Daoy (cell line): ENCODE measurements around the gene NDUFB11. TPM values are rescaled to one million over a fixed set of nuclear protein-coding genes. Genes with fewer than 3 reads are reported as not detected.
"Not testable (repeated sequence)": the region's sequence is repeated elsewhere in the genome, so short reads cannot be mapped to it uniquely, and the experiment has no call there.

ENCODE experiments used
- DNase-seq: peaks from one replicate; pipeline ENCODE4 v3.0.0-alpha.2; 2015; ENCODE audit warnings: low read depth
- total RNA-seq: library from RNA; depleted of rRNA; stranded (reverse); fragments of >200 nt; shearing (Covaris generic); gene quantifications from 2 replicates; pipeline ENCODE4 v1.2.3, GENCODE V29; 2014

Gene NDUFB11
- total RNA-seq, 1 experiment from 2014 or later = 91.7 TPM

DNA sequence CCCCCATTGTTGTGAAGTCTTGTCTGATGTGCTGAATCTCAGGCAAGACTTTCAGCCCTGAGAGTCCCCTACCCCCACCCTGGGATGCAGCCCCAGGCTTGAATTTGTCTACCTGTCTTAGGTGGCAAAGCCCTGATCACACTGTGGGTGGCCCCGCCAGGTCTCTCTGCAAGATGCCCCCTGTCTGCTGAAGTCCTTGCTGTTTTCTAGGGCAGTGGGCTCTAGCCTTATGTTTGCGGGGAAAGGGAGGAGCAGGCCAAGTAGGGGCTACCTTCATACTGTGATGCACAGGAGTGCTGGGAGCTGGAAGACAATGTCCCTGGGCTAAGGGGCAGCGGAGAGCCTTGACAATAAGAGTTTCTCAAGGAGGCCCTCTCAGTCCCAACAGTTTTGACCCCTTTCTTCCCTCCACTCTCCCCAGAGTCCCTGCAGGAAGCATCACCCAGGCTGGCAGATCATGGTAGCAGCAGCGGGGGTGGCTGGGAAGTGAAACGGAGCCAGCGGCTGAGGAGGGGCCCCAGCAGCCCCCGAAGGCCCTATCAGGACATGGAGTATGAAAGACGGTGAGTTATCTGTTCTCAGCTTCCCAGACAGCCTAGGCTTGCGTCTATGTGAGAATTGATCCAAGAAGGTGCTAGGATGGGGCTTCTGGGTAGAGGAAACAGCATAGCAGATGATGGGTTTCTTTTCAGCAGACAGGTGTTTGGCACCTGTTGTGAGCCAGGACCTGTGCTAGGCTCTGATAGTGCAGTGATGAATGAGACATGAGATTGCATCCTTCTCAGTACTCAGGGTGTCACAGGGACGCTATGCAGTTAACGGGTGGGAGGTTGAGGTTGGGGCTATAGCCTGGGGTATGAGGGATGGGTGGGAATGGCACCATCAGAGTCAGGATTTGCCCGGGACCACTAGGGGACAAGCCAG is 2.7 kb upstream of the NDUFB11 start:
- no peak for DNase-seq

DNA sequence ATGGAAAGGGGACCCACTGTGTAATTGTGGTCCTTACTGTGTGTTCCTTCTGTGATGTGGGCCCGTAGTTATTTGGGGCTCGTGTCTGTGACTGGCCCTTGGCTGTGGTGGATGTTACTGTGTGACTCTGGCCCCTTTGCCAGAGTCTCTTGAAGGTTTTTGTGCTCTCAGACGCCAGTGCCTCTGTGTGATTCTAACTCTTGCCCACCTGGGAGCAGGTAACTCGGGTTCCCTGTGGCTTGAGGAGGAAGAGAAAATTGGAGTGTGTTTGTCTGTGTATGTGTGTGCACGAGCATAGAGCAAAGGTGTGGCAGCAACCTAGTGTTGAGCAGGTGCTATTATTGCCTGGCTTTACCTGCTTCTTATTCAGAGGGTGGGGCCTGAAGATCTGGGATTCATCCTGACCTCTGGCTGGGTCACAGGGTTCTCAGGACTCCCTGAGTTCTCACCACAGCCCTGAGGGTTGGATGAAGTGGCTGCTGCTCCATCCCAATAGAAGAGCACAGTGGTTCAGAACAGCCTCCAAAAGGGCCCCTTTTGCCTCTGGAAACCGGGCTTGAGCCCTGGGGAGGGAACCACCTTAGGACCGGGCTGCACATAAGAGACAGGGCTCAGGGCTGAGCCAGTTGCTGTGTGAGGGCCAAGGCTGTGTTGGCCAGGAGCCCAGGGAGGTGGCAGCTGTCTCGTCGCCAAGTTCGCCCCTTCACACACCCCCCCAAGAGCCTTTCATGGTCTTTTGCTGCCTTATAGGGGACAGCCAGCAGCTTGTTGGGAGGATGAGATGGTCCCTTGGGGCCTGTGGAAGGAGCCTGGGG is 1.8 kb upstream of the NDUFB11 start:
- no peak for DNase-seq

DNA sequence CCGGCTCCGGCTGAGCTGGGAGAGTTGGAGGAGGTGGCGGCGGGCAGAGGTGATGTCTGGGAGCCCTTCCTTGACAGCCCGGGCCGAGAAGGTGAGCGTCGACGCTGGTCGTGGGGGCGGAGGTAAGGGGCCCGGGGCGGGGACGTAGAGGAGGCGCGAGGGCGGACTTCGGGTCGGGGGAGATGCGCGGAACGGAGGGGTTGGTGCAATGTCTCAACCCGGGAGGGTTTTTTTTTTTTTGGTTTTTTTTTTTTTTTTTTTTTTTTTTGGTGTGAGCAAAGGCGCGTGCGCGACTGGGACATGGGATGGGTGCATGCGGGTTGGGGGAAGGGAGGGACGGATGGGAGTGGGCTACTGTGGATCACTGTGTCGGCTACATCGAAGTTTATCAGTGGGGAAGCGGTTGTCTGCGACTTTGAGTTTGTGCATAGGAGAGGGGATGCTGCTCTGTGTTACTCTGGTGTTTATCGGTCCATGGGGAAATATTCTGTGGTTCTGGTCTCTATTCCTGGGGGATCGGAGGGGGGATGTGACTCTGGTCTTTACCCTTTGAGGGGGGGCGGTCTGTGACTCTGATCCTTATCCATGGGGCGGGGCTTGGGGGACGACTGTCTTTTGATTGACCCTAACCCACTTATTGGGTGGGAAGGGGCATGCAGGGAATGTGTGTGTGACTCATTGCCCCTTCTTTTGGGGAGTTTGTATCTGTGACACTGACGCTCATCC is 1.1 kb upstream of the NDUFB11 start:
- no peak for DNase-seq

DNA sequence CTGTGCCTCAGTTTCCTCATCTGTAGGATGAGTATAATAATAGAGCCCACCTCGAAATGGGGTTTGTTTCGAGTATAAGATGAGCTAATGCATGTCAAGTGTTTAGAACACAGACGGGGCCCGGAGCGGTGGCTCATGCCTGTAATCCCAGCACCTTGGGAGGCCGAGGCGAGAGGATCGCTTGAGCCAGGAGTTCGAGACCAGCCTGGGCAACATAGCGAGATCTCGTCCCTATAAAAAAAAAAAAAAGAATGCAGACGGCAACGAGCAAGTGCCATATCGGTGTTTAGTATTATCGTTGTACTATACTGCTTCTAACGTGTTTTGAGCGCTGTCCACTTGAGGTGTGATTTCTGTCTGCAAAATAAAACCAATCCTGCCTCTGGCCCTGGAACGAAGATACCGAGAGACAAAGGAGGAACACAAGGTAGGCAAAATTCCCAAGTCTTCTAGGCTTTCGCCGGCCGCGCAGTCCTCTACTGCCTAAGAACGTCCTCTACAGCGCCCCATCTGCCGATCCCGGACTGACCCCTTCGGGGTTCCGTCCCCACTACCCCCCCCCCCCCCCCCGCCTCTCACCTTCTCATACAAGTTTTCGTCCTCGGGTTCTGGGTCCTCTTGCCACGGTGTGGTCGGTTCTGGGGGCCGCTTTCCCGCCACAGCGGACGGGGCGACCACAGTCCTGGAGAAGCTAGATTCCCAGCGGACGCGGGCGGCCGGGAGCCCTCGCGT is 442 bp downstream of the NDUFB11 start:
- no peak for DNase-seq

DNA sequence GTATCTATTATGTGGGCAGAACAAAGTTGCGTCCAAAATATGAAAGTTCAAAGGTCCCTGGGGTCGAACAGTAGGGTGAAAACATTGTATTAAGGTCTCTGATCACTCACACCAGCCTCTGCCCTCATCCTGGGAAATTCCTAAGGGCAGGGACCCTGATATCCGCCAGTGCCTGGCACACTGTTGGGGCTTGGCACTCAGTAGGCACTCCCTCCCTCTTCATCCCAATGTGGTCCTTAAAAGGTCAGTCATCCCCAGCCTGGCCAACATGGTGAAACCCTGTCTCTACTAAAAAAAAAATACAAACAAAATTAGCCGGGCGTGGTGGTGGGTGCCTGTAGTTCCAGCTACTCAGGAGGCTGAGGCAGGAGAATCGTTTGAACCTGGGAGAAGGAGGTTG is 6.3 kb downstream of the NDUFB11 start:
- DNase-seq = no peak

DNA sequence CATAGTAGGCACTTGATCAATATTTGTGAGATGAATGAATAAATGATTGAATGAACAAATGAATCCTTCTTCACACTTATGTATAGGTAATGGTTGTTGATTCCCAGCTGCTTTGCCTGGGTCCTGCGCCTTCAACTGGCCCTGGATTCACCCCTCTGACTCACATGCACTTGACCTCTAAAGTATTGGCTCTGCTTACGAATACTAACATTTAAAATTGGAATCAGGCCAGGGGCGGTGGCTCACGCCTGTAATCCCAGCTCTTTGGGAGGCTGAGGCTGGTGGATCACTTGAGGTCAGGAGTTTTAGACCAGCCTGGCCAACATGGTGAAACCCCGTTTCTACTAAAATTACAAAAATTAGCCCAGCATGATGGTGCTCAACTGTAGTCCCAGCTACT is 8.9 kb downstream of the NDUFB11 start:
- DNase-seq = peak; percentile 29

DNA sequence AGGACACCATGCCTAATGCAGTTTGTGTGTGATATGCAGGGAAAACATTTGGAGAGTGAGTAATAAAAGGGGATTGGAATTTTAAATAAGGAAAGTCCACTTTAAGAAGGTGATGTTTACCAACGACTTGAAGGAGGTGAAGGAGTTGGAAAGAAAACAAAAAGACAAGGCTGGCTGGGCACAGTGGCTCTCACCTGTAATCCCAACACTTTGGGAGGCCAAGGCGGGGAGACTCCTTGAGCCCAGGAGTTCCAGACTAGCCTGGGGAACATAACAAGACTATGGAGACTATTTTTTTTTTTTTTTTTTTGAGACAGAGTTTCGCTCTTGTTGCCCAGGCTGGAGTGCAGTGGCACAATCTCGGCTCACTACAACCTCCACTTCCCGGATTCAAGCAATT is 11.0 kb downstream of the NDUFB11 start:
- DNase-seq = no peak

DNA sequence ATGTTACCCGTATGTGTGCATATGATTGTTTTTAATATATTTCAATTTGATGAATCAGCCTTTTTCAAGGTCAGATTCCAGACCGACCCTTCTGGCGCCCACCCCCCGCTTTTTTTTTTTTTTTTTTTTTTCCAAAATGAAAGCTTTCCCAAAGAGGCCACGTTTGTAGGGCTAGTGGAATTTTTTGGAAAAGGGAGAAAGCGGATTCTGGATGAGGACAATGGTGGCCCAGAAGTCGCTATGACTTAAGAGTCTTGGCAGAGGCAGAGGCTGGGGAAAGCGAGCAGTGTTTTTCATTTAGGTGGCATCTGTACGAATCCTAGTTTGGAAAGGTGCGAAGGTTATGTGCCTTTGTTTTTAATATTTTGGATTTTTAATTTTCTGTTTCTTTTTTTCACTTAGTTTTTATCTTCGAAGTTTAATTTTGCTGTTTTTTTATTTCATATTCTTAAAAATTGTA is 14.6 kb downstream of the NDUFB11 start:
- DNase-seq = no peak

DNA sequence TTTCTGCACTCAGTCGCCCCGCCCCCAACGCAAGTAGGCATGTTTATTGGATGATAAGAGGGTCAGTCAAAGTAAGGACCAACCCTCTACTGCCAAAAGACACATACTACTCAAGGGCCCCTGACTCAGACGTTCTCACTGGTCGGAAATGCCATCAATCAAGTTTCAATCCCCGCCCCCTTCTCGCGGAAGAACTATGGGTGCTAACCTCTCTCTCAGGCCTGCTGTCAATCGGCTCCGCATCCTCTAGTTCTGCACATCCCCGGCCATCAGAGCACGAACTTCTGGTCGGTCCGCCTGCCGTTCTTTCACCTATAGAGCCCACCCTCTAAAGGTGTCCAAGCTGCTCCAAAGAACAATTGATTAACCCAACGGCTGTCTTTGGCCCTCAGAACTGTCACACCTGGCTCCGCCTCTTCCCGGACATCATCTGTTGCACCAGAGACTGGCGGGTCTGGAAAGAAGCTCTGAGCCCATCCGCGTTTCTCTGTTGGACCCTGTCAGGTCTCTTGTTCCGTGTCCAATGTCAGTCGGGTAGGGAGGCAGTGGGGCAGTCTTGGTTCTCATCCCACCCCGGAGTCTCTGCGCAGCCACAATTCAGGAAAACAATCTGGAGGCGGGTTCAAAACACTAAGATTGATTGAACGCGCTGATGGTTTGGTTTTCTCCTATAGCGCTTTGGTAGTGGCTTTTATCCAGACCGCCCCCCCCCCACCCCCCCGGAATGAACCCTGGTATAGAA is 15.2 kb downstream of the NDUFB11 start:
- peak; percentile 89 for DNase-seq

DNA sequence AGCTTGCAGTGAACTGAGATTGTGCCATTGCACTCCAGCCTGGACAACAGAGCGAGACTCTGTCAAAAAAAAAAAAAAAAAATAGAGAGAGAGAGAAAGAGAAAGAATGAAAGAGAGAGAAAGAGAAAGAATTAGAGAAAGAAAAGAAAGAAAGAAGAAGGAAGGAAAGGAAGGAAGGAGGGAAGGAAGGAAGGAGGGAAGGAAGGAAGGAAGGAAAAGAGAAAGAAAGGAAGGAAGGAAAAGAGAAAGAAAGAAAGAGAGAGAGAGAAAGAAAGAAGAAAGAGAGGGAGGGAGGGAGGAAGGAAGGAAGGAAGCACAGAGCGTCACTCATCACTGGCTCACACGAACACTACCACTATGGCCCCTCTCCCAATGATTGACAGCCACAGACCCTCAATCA is 20.0 kb downstream of the NDUFB11 start:
- DNase-seq = not testable (repeated sequence)

DNA sequence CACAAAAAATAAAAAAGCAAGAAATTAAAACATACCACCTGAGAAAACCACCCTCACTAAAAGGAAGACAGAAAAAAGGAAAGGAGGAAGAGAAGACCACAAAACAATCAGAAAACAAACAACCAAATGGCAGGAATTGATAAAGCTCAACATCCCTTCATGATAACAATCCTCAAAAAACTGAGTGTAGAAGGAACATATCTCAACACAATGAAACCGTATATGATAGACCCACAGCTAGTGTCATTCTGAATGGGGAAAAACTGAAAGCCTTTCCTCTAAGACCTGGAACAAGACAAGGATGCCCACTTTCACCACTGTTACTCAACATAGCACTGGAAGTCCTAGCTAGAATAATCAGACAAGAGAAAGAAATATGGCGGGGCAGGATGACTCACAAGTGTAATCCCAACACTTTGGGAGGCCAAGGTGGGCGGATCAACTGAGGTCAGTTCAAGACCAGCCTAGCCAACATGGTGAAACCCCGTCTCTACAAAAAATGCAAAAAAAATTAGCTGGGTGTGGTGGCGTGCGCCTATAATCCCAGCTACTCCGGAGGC is 27.9 kb downstream of the NDUFB11 start:
- DNase-seq = not testable (repeated sequence)

DNA sequence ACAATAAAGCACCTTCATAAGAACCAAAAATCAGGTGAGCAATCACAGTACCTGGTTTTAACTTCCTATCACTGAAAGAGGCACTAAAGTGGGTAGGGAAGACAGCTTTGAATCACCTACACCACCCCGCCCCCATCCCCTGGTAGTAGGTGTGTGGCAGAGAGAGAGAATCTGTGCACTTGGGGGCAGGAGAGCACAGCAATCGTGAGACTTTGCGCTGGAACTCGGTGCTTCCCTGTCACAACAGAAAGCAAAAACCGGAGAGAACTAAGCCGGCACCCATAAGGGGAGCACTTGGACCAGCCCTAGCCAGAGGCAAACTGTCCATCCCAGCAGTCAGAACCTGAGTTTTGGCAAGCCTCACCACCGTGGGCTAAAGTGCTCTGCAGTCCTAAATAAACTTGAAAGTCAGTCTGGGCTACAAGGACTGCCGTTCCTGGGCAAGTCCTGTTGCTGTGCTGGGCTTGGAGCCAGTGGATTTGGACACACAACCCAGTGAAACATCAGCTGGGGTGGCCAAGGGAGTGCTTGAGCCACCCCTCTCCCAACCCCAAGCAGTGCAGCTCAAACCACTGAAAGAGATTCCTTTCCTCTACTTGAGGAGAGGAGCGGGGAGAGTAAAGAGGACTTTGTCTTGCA is 32.1 kb downstream of the NDUFB11 start:
- DNase-seq = no peak

DNA sequence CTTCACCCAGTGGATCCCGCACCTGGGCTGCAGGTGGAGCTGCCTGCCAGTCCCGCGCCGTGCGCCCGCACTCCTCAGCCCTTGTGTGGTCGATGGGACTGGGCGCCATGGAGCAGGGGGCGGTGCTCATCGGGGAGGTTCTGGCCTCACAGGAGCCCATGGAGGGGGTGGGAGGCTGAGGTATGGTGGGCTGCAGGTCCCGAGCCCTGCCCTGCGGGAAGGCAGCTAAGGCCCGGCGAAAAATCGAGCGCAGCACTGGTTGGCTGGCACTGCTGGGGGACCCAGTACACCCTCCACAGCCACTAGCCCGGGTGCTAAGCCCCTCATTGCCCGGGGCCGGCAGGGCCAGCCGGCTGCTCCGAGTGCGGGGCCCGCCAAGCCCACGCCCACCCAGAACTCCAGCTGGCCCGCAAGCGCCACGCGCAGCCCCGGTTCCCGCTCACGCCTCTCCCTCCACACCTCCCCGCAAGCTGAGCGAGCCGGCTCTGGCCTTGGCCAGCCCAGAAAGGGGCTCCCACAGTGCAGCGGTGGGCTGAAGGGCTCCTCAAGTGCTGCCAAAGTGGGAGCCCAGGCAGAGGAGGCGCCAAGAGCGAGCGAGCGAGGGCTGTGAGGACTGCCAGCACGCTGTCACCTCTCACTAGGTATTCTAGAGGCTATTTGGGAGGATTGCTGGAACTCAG is 33.4 kb downstream of the NDUFB11 start:
- not testable (repeated sequence) for DNase-seq

DNA sequence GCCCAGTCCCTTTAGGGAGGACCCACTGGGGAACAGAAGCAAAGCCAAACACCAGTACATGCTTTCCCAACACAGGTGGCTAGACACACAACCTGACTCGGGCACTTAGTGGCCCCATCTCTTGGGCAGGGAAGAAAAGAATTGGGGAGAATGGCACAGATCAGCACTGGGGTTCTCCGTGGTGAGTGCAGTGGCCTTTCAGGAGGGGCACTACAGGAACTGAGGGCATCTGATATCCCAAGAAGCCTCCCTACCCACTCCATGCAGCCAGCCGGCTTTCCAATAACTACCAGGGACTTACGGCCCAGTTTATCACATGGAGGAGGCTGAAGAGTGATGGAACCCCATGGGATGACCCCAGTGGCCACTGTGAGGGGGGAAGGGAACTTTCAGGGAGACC is 43.3 kb downstream of the NDUFB11 start:
- no peak for DNase-seq

DNA sequence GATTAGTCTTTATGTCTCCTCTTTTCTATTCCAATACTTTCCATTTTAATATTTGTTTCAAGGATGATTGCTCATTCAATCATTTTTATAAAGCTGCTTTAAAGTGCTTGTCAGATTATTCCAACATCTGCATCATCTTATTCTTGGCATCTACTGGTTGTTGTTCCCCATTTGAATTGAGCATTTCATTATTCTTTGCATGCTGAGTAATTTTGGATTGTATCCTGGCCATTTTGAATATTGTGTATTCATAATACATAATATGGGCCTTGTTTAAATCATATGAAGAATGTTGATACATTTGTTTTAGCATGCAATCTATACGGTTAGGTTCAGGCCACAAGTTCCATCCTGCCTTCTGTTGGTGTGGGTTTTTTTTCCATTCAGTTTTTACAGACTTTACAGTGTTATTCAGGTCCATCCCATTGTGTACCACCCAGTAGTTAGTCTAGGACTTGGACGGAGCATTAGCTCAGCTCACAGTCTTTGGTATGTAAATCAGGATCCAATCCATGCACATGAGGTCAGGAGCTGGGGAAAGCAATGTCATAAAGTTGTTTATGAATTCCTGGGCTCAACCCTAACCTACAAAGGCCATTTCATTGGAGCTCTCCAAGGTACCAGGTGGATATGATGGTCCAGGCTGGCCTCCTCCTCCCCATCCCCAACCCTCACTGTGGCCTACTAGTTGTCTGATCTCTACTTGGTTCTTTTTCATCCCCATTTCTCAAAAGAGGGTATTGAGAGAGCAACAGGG is 46.0 kb downstream of the NDUFB11 start:
- DNase-seq = no peak

DNA sequence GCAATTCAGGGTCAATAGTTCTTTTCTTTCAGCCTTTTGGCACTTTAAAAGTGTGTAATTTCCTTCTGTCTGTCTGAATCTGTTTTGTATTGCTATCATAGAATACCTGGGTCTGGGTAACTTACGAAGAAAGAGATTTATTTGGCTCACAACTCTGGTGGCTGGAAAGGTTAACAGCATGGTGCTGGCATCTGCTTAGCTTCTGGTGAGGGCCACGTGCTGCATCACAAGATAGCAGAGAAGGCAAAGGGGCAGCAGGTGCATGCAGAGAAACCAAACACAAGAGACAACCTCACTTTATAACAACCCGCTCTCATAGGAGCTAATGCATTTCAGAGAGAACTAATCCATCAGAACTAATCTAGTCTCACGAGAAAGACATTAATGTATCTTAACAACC is 47.5 kb downstream of the NDUFB11 start:
- no peak for DNase-seq

DNA sequence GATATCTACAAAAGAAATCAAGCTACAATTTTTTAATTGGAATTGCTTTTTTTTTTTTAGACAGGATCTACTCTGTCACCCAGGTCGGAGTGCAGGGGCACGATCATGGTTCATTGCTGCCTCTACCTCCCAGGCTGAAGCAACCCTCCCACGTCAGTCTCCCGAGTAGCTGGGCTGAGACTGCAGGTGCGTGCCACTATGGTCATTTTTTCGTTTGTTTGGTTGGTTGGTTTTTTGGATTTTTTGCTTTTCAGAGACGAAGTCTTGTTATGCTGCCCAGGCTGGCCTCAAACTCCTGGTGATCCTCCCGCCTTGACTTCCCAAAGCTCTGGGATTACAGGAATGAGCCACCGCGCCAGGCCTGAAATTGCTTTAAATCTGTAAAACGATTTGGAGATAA is 50.6 kb downstream of the NDUFB11 start:
- DNase-seq = no peak

DNA sequence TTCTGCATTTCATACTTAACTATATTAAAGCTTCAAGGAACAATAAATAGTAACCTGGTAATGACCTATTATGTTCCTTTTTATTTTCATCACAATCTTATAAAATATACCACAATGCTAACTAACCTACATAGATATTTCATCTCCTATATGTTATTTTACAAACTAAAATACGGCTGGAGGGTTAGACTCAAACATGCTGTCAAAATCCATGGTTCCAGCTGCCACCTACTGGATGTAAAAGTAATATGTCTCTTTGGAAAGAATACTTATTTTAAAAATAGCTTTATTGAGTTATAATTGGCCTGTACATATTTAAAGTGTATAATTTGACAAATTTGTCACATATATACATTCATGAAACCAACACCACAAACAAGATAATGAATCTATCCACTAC is 51.3 kb downstream of the NDUFB11 start:
- DNase-seq = peak; percentile 11
